ENCODE results near the gene PDE2A. TPM values are rescaled to one million over a fixed set of nuclear protein-coding genes. Genes with fewer than 3 reads are reported as not detected.

Gene PDE2A
- polyA plus RNA-seq, 2 of the 4 experiments (the other 2 are of a cell fraction): 0.62 to 1.5 TPM

DNA sequence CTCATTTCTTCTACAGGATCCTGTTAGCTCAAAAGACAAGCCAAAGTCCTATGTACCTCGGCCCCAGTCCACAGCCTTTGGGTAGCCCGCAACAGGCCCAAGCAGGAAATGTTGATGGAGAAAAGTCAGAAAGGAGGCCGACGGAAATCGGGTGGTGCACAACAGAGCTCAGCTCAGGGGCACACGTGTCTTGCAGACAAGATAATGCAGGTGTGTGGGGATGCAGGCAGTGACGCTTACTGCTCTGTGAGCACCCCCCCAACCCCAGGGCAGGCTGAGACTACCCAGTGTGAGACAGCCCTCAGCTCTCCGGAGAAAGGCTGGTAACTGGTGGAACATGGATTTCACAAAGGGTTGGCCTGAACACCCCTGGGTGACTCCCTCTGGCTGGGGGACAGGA is 4.3 kb upstream of the PDE2A start:
- ChIA-PET CTCF (interaction anchor here (1.1 to 12.5 kb wide), 5 partner anchors 20 to 89 kb away, joined by 3 to 293 read pairs (median 7); no protein-coding TSS in a partner anchor), POLR2A (no interaction called here)
- FAIRE-seq (no peak), DNase-seq (ENCODE audit: low read depth in 1 of 2, low spot score in 1 of 2) (no peak), ATAC-seq (no peak)
- Histone ChIP-seq H3K9me3 (no peaks in the 10 kb centered on the region), H3K27ac (no peak overlapping the region), H3K4me2 (no peak overlapping the region), H3K4me3 (no peak overlapping the region), H3K4me1 (no peaks in the 10 kb centered on the region)
- TF ChIP-seq HOXB13 (CRISPR knock-in tag; IDR thresholded peaks at IDR 0.05; ENCODE audit: low read depth): no peak
- TF ChIP-seq NR3C1 (IDR thresholded peaks at IDR 0.05): no peak
- no peak for TF ChIP-seq ZNF302 (CRISPR knock-in tag; IDR thresholded peaks at IDR 0.05)
- TF ChIP-seq MAX (IDR thresholded peaks at IDR 0.05): no peak
- no peak for TF ChIP-seq RNF2 (IDR thresholded peaks at IDR 0.05; ENCODE audit: borderline replicate concordance, low read depth)
- no peak for TF ChIP-seq HEYL (CRISPR knock-in tag; IDR thresholded peaks at IDR 0.05)
- no peak for TF ChIP-seq FOSB (CRISPR knock-in tag; IDR thresholded peaks at IDR 0.05)
- TF ChIP-seq HDAC2 (IDR thresholded peaks at IDR 0.05): no peak
- no peak for TF ChIP-seq KDM5A (IDR thresholded peaks at IDR 0.05)
- no peak for TF ChIP-seq CEBPB (IDR thresholded peaks at IDR 0.05)
- no peak for TF ChIP-seq JUN (IDR thresholded peaks at IDR 0.05)
- no peak for TF ChIP-seq POLR2A (IDR thresholded peaks at IDR 0.05; ENCODE audit: low read length)
- 47% methylated on average over 8 of the region's 8 CpGs for WGBS (ENCODE audit: missing lambda C conversion rate)

DNA sequence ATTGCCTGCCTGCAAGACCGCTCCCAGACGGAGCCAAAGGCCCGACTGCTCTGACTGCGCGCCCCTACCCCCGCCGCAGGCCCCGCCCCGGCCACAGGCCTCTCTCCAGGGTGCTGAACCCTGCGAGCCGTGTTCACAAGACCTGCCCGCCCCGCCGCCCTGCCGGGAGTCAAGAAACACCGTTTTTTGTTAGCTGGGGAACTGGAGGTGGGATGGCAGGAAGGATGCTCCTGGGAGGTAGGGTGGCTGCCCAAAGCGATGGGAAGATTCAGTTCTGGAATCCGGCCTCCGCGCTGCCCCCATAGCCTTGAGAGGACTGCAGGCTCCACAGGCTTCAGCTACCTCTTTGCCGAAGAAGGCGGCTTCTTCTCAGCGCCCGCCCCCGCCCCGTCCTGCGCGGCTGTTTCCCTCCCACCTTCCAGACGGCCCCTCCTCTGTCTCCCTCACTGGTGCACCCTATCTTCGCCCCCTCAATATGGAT is 2.7 kb upstream of the PDE2A start:
- whole genome bisulfite sequencing (ENCODE audit: missing lambda C conversion rate): 9% methylated on average over 23 of the region's 30 CpGs
- Histone ChIP-seq H3K9me3 (no peaks in the 10 kb centered on the region), H3K27ac (no peak overlapping the region), H3K4me3 (no peak overlapping the region), H3K4me1 (no peaks in the 10 kb centered on the region), H3K4me2 (no peak overlapping the region)
- ATAC-seq: peak; percentile 28 to 63; a peak in 3 of 6 replicates
- no peak for FAIRE-seq
- CTCF ChIA-PET: interaction anchor here (1.2 to 12.5 kb wide), 9 partner anchors 6 to 99 kb away, joined by 3 to 293 read pairs (median 5); no protein-coding TSS in a partner anchor
- POLR2A ChIA-PET: interaction anchor here (0.6 kb wide), 1 partner anchor 9 kb away, joined by 4 read pairs; no protein-coding TSS in a partner anchor
- TF ChIP-seq CHD2 (IDR thresholded peaks at IDR 0.05; ENCODE audit: low read length, partially characterized antibody) (no peak), REST (IDR thresholded peaks at IDR 0.05) (peak; percentile 94), RAD21 (conservative IDR thresholded peaks at IDR 0.05 in 1 of 2, IDR thresholded peaks at IDR 0.05 in 1 of 2) (no peak)
- DNase-seq (ENCODE audit: low read depth in 1 of 2, low spot score in 1 of 2): peak; percentile 32 to 62

DNA sequence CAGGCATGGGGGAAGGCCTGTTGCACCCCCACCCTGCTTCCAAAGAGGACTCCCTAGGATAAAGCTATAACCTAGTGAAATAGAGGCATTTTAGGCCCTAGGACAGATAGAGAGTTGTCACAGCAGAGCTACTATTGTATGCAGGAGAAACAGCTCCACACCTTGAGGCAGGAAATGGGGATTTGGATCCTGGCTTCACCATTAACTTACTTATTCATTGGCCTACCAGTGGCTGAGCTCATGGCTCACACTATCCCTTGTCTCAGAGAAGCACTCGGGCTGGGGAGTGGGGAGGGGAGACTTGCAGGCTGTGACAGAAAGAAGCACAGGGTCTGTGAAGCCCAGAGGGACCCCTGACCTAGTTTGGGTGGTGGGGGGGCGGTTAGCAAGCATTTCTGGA is 999 bp upstream of the PDE2A start:
- no peak for ATAC-seq
- FAIRE-seq: no peak
- no peaks in the 10 kb centered on the region for H3K9me3 ChIP-seq
- no peak for TF ChIP-seq HEYL (CRISPR knock-in tag; IDR thresholded peaks at IDR 0.05)
- TF ChIP-seq GATA3 (IDR thresholded peaks at IDR 0.05; ENCODE audit: borderline replicate concordance): no peak
- TF ChIP-seq ZC3H11A (IDR thresholded peaks at IDR 0.05): no peak
- no peak for TF ChIP-seq ZSCAN20 (CRISPR knock-in tag; IDR thresholded peaks at IDR 0.05)
- no peak for TF ChIP-seq SREBF2 (IDR thresholded peaks at IDR 0.05)
- no peak for TF ChIP-seq TP53 (CRISPR knock-in tag; IDR thresholded peaks at IDR 0.05)
- H3K4me2 ChIP-seq: no peak overlapping the region
- H3K4me1 ChIP-seq: no peaks in the 10 kb centered on the region
- H3K27ac ChIP-seq: no peak overlapping the region
- CTCF ChIA-PET: interaction anchor here (1.0 to 12.5 kb wide), 11 partner anchors 8 to 614 kb away, joined by 3 to 293 read pairs (median 4); no protein-coding TSS in a partner anchor
- POLR2A ChIA-PET: no interaction called here
- WGBS (ENCODE audit: missing lambda C conversion rate): 24% methylated on average over 2 of the region's 2 CpGs
- DNase-seq (ENCODE audit: low read depth in 1 of 2, low spot score in 1 of 2): no peak
- no peak overlapping the region for H3K4me3 ChIP-seq

Measured in A549 (cell line).